K562 (cell line): ENCODE data around the gene COMTD1. TPM values are rescaled to one million over a fixed set of nuclear protein-coding genes. Genes with fewer than 3 reads are reported as not detected.

Experiments used
- FIP1L1 ChIP-seq: fragments of 200-400 bp; formaldehyde crosslinking; IDR thresholded peaks from 2 replicates; pipeline ENCODE4 v1.6.1; 2018; ENCODE audit warnings: mild to moderate bottlenecking, low read depth, low read length; ENCODE audit not compliant: poor library complexity, severe bottlenecking
- MTA3 ChIP-seq: fragments of 450-650 bp; formaldehyde crosslinking; IDR thresholded peaks from 2 replicates; pipeline ENCODE4 v1.6.1; 2017; ENCODE audit warnings: mild to moderate bottlenecking, borderline replicate concordance
- PHF21A ChIP-seq: fragments of 450-650 bp; IDR thresholded peaks from 2 replicates; pipeline ENCODE4 v1.6.1; 2017; ENCODE audit warnings: low read depth, borderline replicate concordance
- RBBP5 ChIP-seq: fragments of 200-600 bp; sonication (generic); IDR thresholded peaks from 2 replicates; pipeline ENCODE4 v1.6.1; 2012; ENCODE audit warnings: borderline replicate concordance, mild to moderate bottlenecking, low read length, control low read depth, inconsistent platforms; ENCODE audit not compliant: insufficient read depth, poor library complexity, severe bottlenecking
- TARDBP ChIP-seq: fragments of 450-650 bp; IDR thresholded peaks from 2 replicates; pipeline ENCODE4 v1.6.1; 2016
- ZBTB34 ChIP-seq: fragments of 250-450 bp; sonication (Bioruptor Pico); IDR thresholded peaks from 2 replicates; pipeline ENCODE4 v1.8.0; 2021; ENCODE audit warnings: mild to moderate bottlenecking, moderate library complexity
- ZBTB8A ChIP-seq: fragments of 450-650 bp; IDR thresholded peaks from 2 replicates; pipeline ENCODE4 v1.6.1; 2018; ENCODE audit warnings: mild to moderate bottlenecking, moderate library complexity; ENCODE audit not compliant: partially characterized antibody
- ZNF431 ChIP-seq: sonication (generic); formaldehyde crosslinking; IDR thresholded peaks from 2 replicates; pipeline ENCODE4 v1.8.0; 2022; ENCODE audit warnings: mild to moderate bottlenecking, missing genetic modification reagents
- polyA plus RNA-seq, 8 experiments: library from polyadenylated mRNA; depleted of rRNA in 4 of 8; stranded (reverse) in 5 of 8; unstranded in 3 of 8; fragments of >200 nt; fragmentation: Nextera tagmentation in 2 of 8; fragmentation: Illumina TruSeq in 1 of 8; extraction: Ambion mirVana in 2 of 8; extraction: Trizol in 1 of 8; gene quantifications; 2 replicates each; pipeline versions ENCODE4 v1.2.1 to v1.2.3, GENCODE V29; 2011 to 2014; ENCODE audit warnings: inconsistent platforms in 1 of 8, missing spikeins in 1 of 8
- total RNA-seq, 7 experiments: library from RNA; depleted of rRNA in 6 of 7; stranded (reverse); fragments of >200 nt in 6 of 7; fragmentation: Illumina TruSeq in 2 of 7; extraction: Trizol in 2 of 7; gene quantifications; 2 replicates each; pipeline versions ENCODE4 v1.2.1 to v1.2.3, GENCODE V29; 2011 to 2021; ENCODE audit warnings: low replicate concordance in 1 of 7

The COMTD1 gene
- total and polyA plus RNA-seq, 9 of the 15 experiments (the other 6 are each of a cell fraction or from before 2014, with no cell fraction given): 0.41 to 112 (median 13.7) TPM

GRCh38 chr10:75234017-75234682 lies 1.6 kb downstream of the COMTD1 start (continued):
- TF ChIP-seq RBBP5: peak; percentile 63
- TF ChIP-seq MTA3: peak; percentile 58; the same call in 1 of the 2 replicates
- TF ChIP-seq ZBTB34 (CRISPR knock-in tag): no peak
- no peak for TF ChIP-seq FIP1L1
- TF ChIP-seq TARDBP: no peak
- TF ChIP-seq PHF21A: no peak
- TF ChIP-seq ZNF431 (CRISPR knock-in tag): 0 out of 2 replicates have a peak, but pooled peaks have one; percentile 29
- no peak for TF ChIP-seq ZBTB8A
